ENCODE results near the gene NDUFA7. TPM values are rescaled to one million over a fixed set of nuclear protein-coding genes. Genes with fewer than 3 reads are reported as not detected.

Gene NDUFA7
- polyA plus RNA-seq, 2 of the 4 experiments (the other 2 are of a cell fraction) = 29.7 to 40.2 TPM

GRCh38 chr19:8269724-8270123, 51.5 kb downstream of the NDUFA7 start:
- H3K4me3 ChIP-seq = no peak overlapping the region
- no peak for DNase-seq (ENCODE audit: low read depth in 1 of 2, low spot score in 1 of 2)
- ATAC-seq = no peak
- TF ChIP-seq EHF (CRISPR knock-in tag; IDR thresholded peaks at IDR 0.05) (no peak), EP300 (IDR thresholded peaks at IDR 0.05) (no peak), CBX8 (IDR thresholded peaks at IDR 0.05) (no peak), USF2 (IDR thresholded peaks at IDR 0.05) (no peak), BCL3 (IDR thresholded peaks at IDR 0.05) (no peak), REST (IDR thresholded peaks at IDR 0.05) (no peak), FOXS1 (CRISPR knock-in tag; IDR thresholded peaks at IDR 0.05) (no peak), MAX (IDR thresholded peaks at IDR 0.05) (no peak), RNF2 (IDR thresholded peaks at IDR 0.05; ENCODE audit: borderline replicate concordance, low read depth) (no peak), FOSL2 (IDR thresholded peaks at IDR 0.05) (no peak), FOSL2 (CRISPR knock-in tag; IDR thresholded peaks at IDR 0.05) (no peak), ZFP36 (IDR thresholded peaks at IDR 0.05; ENCODE audit: borderline replicate concordance, partially characterized antibody) (no peak), SREBF2 (IDR thresholded peaks at IDR 0.05) (no peak), BHLHE40 (IDR thresholded peaks at IDR 0.05; ENCODE audit: low read depth, low read length) (no peak), E2F6 (IDR thresholded peaks at IDR 0.05; ENCODE audit: borderline replicate concordance, low read depth) (no peak), ATOH8 (CRISPR knock-in tag; IDR thresholded peaks at IDR 0.05; ENCODE audit: low read depth) (no peak), HMGXB4 (CRISPR knock-in tag; IDR thresholded peaks at IDR 0.05; ENCODE audit: borderline replicate concordance) (no peak), ZSCAN20 (CRISPR knock-in tag; IDR thresholded peaks at IDR 0.05) (no peak), JUN (IDR thresholded peaks at IDR 0.05) (no peak), HOXB13 (CRISPR knock-in tag; IDR thresholded peaks at IDR 0.05; ENCODE audit: low read depth) (no peak)
- peak overlapping the region in 1 of 2 experiments; percentile 83; a peak in 1 of 6 replicates for H3K27ac ChIP-seq
- H3K4me1 ChIP-seq = 0 out of 3 replicates have a peak, but pooled peaks cover 2% of the 10 kb centered on the region
- CTCF ChIA-PET = interaction anchor here (0.6 to 1.5 kb wide), 6 partner anchors 34 to 1715 kb away, joined by 3 to 7 read pairs (median 3); no protein-coding TSS in a partner anchor
- 81% methylated on average over 3 of the region's 3 CpGs for WGBS (ENCODE audit: missing lambda C conversion rate)
- FAIRE-seq = no peak
- no peaks in the 10 kb centered on the region for H3K9me3 ChIP-seq
- POLR2A ChIA-PET = no interaction called here
- H3K4me2 ChIP-seq = peak overlapping the region; percentile 99; the same call in 1 of the 3 replicates

Measured in A549 (cell line).